ENCODE data around the gene C2orf78.
A peak's percentile ranks its signal among the peaks of the same experiment; 100 is the strongest.

Gene C2orf78

DNA sequence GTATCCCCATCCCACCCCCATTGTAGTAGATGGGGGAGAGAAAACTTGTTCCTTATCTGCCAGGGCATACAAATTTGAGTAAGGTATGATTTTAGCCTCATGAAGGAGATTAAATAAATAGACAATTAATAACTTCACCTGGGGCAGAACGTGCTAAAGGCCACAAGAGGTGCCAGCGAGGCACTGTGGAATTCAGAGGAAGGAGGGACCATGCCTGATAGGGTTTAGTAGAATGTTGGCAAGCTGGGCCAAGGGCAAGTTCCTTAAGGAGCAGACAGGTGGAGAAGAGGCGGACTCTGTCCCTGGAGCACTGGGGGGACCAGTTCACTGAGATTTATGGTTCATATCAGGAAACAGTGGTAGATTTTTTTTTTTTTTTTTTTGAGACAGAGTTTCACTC is 67.3 kb downstream of the C2orf78 start:
- no peak for TF ChIP-seq TAF1 (IDR thresholded peaks at IDR 0.05; ENCODE audit: low read depth)
- TF ChIP-seq CEBPB (IDR thresholded peaks at IDR 0.05): no peak
- no peak for TF ChIP-seq ZBTB7A (IDR thresholded peaks at IDR 0.05; ENCODE audit: low read depth)
- TF ChIP-seq FOXM1 (IDR thresholded peaks at IDR 0.05; ENCODE audit: borderline replicate concordance, low read depth): no peak
- TF ChIP-seq RAD21 (IDR thresholded peaks at IDR 0.05; ENCODE audit: low read depth): peak; percentile 53
- no peak for TF ChIP-seq EGR1 (IDR thresholded peaks at IDR 0.05)

DNA sequence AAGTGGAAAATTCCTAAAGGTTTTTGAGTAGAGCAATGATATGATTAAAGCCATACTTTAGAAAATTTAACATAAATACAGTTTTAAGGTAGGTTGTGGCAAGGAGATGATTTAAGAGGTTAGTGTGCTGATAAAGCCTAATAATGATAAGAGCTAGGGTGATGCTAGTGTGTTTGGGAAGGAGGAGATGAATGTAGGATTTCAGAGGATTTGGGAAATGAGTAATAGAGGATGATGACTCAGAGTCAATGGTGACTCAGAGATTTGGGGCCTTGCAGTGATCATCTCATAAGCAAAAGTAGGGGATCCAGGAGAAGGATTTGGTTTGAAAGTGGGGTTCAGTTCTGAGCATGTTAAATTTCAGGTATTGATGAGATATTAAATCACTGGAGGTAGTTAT is 68.0 kb downstream of the C2orf78 start:
- TF ChIP-seq FOXM1 (IDR thresholded peaks at IDR 0.05; ENCODE audit: borderline replicate concordance, low read depth) (no peak), EP300 (IDR thresholded peaks at IDR 0.05; ENCODE audit: borderline replicate concordance) (no peak), NFIC (IDR thresholded peaks at IDR 0.05) (no peak), CEBPB (IDR thresholded peaks at IDR 0.05) (no peak), TAF1 (IDR thresholded peaks at IDR 0.05; ENCODE audit: low read depth) (no peak), REST (IDR thresholded peaks at IDR 0.05; ENCODE audit: low read depth) (no peak)

- TF ChIP-seq TCF12 (IDR thresholded peaks at IDR 0.05; ENCODE audit: low read depth): no peak
- no peak for TF ChIP-seq TAF1 (IDR thresholded peaks at IDR 0.05; ENCODE audit: low read depth)
- TF ChIP-seq FOXM1 (IDR thresholded peaks at IDR 0.05; ENCODE audit: borderline replicate concordance, low read depth): no peak
- no peak for TF ChIP-seq CEBPB (IDR thresholded peaks at IDR 0.05)
- no peak for TF ChIP-seq NFIC (IDR thresholded peaks at IDR 0.05)
These were observed 71.5 kb downstream of the C2orf78 start for GRCh38 chr2:73855526-73855925.

- TF ChIP-seq, protein P1, sequence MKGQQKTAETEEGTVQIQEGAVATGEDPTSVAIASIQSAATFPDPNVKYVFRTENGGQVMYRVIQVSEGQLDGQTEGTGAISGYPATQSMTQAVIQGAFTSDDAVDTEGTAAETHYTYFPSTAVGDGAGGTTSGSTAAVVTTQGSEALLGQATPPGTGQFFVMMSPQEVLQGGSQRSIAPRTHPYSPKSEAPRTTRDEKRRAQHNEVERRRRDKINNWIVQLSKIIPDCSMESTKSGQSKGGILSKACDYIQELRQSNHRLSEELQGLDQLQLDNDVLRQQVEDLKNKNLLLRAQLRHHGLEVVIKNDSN (IDR thresholded peaks at IDR 0.05): no peak
- TF ChIP-seq TCF12 (IDR thresholded peaks at IDR 0.05; ENCODE audit: low read depth) (no peak), REST (IDR thresholded peaks at IDR 0.05; ENCODE audit: low read depth) (no peak)
These were observed 72.2 kb downstream of the C2orf78 start for GRCh38 chr2:73856214-73856613.

GRCh38 chr2:73859721-73860586 is 76.0 kb downstream of the C2orf78 start:
- no peak for TF ChIP-seq TCF12 (IDR thresholded peaks at IDR 0.05; ENCODE audit: low read depth)
- no peak for TF ChIP-seq TEAD4 (IDR thresholded peaks at IDR 0.05)
- TF ChIP-seq CEBPB (IDR thresholded peaks at IDR 0.05): no peak
- no peak for TF ChIP-seq FOXM1 (IDR thresholded peaks at IDR 0.05; ENCODE audit: borderline replicate concordance, low read depth)
- TF ChIP-seq EP300 (IDR thresholded peaks at IDR 0.05; ENCODE audit: borderline replicate concordance): no peak
- TF ChIP-seq EGR1 (IDR thresholded peaks at IDR 0.05): no peak
- TF ChIP-seq NFIC (IDR thresholded peaks at IDR 0.05): no peak
- TF ChIP-seq ZBTB7A (IDR thresholded peaks at IDR 0.05; ENCODE audit: low read depth): no peak
- TF ChIP-seq YY1 (IDR thresholded peaks at IDR 0.05; ENCODE audit: low read depth): no peak
- TF ChIP-seq, protein P1 (IDR thresholded peaks at IDR 0.05): no peak

- TF ChIP-seq RAD21 (IDR thresholded peaks at IDR 0.05; ENCODE audit: low read depth): no peak
- no peak for TF ChIP-seq CREB1 (IDR thresholded peaks at IDR 0.05; ENCODE audit: low read depth)
- TF ChIP-seq FOXM1 (IDR thresholded peaks at IDR 0.05; ENCODE audit: borderline replicate concordance, low read depth): no peak
- TF ChIP-seq ZBTB7A (IDR thresholded peaks at IDR 0.05; ENCODE audit: low read depth): no peak
- no peak for TF ChIP-seq EP300 (IDR thresholded peaks at IDR 0.05; ENCODE audit: borderline replicate concordance)
- TF ChIP-seq, protein P1 (IDR thresholded peaks at IDR 0.05): no peak
- no peak for TF ChIP-seq TCF12 (IDR thresholded peaks at IDR 0.05; ENCODE audit: low read depth)
- no peak for TF ChIP-seq TEAD4 (IDR thresholded peaks at IDR 0.05)
- no peak for TF ChIP-seq EGR1 (IDR thresholded peaks at IDR 0.05)
- no peak for TF ChIP-seq NFIC (IDR thresholded peaks at IDR 0.05)
- TF ChIP-seq REST (IDR thresholded peaks at IDR 0.05; ENCODE audit: low read depth): no peak
- TF ChIP-seq TAF1 (IDR thresholded peaks at IDR 0.05; ENCODE audit: low read depth): no peak
- no peak for TF ChIP-seq CEBPB (IDR thresholded peaks at IDR 0.05)
- TF ChIP-seq YY1 (IDR thresholded peaks at IDR 0.05; ENCODE audit: low read depth): no peak
- no peak for TF ChIP-seq MAX (IDR thresholded peaks at IDR 0.05)
These were observed 79.0 kb downstream of the C2orf78 start for GRCh38 chr2:73862987-73863386.
